KBM-7 (cell line): ENCODE data around the gene URB1.

Experiments
- DNase-seq: peaks from one replicate; pipeline ENCODE4 v3.0.0-alpha.2; 2015
- in situ Hi-C: fragments of 300-500 bp; cut with MboI; formaldehyde crosslinking; loops from 2 replicates; pipeline ENCODE4 v1.14.3; 2020; ENCODE audit warnings: low sequenced_read_pairs, low pct_unique_long_range_greater_than_20kb, mixed read lengths

Gene URB1

DNA sequence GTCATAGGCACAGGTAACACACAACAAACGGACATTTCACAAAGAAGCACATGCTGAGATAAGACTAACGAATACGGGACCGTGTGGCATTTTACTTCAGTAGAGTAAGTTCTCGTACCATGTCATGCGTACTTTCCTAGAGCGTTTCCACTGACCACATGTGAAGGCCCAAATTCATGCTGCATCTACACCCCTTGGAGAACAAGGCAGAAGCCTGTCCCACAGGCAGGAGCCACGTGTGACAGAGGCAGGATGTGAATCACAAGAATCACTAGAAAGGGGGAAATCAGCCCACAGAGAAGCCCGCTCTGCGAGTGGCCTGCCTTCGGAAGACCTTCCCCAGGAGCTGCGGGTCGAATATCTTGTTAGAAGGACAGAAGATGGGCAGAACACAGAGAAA is 41.8 kb downstream of the URB1 start:
- in situ Hi-C loops, result no loop called here
- DNase-seq, result no peak

DNA sequence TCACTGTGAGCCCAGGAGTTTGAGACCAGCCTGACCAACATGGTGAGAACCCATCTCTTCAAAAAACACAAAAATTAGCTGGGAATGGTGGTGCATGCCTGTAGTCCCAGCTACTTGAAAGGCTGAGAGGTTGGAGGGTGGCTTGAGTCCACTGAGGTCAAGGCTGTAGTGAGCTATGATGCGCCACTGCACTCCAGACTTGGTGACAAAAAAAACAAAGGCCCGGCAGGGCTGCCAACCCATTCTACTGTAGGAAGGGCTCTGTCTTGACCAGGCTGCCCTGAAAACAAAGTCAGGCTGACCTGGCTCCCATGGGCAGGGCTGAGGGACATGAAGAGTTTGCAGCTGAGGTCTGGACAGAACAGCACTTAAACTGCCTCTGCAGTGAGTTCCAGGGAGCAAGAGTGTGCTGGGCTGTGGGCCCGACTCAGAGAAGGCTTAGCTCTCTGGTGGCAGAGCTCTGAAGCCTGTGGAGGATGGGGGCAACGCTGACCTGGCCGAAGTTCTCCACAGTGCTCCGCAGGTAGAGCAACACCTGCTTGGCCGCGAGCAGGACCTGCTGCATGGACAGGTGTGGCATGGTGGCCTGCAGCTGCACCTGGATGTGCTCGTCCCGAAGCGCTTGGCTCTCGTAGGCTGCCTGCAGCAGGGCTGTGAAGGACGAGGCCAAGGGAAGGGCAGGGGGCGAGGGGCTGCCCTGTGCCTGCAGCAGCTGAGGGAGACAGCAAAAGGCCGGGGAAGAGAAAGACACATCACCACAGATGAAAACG is 42.4 kb downstream of the URB1 start:
- DNase-seq, result no peak
- in situ Hi-C loops, result no loop called here

- in situ Hi-C loops, result no loop called here
- DNase-seq, result no peak
These were observed 43.4 kb downstream of the URB1 start for GRCh38 chr21:32349333-32349944.

GRCh38 chr21:32348604-32349332 is 44.0 kb downstream of the URB1 start:
- in situ Hi-C loops, result no loop called here
- DNase-seq, result no peak

DNA sequence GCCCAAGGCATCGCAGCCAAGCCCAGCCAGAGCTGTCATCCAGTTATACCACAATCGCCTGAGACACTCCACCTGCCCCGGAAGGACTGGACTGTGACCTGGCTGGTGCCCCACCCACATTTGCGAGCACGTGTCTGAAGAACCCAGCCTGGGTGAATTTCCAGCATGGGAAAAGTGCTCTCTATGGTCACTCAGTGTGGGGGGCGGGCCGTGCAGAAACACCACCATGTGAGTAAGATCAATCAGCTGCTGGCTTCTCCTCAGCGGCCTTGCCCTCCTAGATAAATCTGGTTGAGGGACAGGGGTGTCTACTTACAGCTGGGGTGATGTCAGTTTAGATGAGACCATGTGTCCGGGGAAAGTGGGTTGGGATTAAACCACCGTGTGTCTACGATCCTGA is 44.8 kb downstream of the URB1 start:
- no peak for DNase-seq
- in situ Hi-C loops, result no loop called here

DNA sequence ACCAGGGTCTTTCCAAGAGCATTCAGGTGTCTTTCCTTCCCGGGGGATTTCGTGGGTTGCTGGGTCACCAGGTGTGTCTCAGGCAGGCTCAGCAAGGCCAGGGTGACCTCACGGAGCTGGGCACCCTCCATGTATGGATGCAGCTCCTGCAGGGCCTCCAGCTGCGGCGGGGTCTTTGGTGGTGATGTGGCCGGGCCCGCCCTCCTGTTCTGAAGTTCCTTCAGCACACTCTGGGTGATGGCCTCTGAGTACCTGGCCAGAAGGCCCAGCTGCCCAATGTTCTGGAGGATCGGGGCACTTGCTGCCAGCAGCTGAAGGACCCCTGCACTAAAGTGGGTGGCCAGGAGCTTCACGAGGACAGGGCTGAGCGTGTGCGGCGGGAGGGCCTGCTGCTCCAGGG is 45.5 kb downstream of the URB1 start:
- no peak for DNase-seq
- in situ Hi-C loops, result no loop called here

- in situ Hi-C loops, result no loop called here
- no peak for DNase-seq
These were observed 45.9 kb downstream of the URB1 start for GRCh38 chr21:32346951-32347350.

DNA sequence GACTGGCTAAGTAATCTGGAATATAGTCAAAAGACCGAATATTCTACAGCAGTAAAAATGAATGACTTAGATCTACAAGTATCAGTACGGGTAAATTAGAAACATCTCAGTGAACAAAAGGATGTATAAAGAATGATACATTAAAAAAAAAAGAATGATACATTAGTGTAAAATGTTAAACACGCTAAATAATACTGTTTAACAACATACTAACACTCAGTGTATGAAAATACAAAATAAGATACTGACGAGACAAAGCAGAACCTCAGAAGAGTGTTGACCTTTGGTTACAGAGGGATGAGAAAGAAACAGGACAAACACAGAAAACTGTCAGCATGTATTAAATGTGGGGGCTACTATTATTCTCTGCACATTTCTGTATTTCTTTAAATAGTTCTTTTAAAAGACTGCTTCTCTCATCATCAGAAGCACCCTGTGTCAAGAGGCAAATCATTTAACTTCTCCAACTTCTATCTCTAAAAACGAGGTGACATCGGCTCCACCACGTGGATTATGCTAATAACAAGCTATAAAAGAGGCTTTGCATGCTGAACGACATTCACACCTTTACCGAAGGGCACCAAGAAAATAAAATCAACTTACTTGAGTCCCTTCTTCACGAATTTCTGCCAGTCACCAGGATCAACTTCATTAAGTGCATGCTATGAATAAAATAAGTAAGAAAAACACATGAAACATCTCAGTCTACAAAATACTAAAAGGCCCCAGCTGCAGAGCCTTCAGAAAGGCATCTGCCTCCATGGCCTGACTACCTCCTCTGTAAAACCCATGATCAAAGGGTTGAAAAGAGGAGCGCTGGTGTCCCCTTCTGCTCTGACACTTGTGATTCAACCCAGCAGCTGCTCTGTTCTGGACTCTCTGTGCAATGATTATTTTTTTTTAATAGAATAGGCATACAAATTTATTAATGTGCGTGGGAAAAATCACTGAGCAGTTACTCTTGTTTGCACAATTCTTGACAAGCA is 51.7 kb downstream of the URB1 start:
- in situ Hi-C loops, result no loop called here
- DNase-seq, result no peak

DNA sequence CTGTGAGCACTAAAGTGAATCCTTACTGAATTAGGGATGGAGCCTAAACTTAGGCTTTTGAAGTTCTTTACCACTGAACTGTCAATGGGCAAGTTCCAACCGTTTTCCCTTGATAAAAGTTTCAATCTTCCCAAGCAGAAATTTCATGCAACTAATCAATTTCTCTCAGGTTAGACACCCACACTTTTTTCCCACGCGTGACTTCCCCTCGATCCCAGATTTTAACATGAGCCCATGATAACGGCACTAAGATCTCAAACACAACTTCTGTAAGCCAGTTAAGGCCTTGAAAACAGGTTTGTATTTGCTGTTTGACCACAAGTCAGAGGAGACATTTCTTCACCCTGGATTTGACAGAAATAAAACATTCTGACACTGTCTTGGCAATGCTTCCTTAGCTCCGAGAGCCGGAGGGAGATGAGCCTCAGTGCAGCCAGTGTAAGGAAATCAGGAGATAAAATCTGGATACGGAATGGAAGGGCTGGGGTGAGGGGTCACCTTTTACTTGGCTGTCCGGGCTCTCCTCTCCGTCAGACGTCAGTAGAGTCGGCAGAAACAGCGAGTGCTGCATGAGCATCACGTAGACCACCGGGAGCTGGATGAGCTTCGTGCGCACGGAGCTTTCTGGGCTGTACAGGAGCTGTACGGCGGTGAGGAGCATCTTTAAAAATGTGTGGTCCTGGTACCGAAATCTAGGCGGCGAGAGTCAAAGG is 54.4 kb downstream of the URB1 start:
- DNase-seq, result no peak
- in situ Hi-C loops, result no loop called here

- DNase-seq, result no peak
- in situ Hi-C loops, result no loop called here
These were observed 55.6 kb downstream of the URB1 start for GRCh38 chr21:32337206-32337605.

GRCh38 chr21:32336711-32337110 is 56.1 kb downstream of the URB1 start:
- DNase-seq, result no peak
- in situ Hi-C loops, result no loop called here

DNA sequence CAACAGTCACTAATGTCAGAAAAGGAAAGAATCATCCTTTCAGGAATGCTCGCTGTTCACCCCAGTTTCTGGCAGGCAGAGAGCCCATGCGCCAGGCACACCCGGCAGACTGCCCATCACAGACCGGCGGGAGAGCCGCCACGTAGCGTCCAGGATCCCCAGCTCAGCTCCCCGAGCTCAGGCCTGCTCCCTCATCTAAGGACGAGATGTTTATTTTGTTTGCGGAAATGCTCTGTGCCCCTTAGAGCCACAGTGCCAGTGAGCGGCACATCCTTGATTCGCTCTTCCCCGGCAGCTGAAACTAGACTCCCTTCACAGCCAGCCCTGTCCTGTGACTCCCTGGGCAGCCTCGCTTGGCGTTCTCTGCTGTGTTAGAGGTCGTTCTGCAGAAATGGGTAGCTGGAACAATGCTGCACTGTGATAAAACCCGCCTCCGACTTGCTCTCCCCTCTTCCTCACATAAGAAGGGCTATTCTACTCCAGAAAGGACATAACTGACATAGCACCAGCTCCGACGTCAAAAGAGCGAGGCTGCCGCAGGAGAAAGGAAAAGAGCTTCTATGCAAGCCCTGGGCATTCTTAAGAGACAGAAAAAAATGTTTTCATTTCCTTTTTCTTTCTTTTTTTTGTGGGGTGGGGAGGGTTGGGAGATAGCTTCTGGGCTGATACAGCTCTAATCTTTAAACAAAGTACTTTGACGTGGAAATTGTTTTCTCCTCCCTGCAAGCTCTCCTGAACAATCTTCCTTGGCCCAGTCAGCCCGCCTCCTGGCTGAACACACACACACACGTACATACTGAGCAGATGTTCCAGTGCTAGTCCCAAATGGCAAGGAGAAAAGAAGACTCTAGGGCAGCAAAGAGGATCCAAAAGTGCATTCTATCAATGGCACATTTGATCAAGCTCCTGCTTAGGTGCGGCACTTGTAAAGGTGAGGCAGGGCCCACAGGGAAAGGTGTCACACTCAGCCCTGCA is 56.9 kb downstream of the URB1 start:
- in situ Hi-C loops, result no loop called here
- DNase-seq, result no peak

DNA sequence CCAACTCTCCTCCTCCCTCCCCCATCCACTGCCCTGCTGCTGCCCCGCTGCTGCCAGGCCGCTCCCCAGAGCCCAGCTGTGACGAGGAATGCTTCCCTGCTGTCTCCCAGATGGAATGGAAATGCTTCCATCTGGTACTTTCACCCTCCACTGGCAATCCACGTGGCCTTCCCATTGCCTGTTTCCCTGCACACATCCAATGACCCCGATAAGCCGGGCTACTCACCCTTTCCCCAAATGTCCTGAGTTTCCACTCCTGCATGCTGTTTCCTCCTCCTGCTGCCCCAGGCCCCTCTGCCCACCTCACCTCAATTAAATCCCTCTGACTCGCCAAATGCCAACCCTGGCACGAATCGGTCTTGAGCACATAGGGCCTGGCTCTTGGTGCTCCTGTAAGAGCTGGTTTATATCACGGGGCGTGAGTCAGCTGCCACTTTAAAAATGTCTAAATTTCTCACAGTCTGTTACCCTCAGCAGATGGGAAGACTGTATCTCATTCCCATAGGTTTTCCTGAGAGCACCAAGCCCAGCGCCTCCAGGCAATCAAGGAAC is 57.8 kb downstream of the URB1 start:
- in situ Hi-C loops, result no loop called here
- no peak for DNase-seq

DNA sequence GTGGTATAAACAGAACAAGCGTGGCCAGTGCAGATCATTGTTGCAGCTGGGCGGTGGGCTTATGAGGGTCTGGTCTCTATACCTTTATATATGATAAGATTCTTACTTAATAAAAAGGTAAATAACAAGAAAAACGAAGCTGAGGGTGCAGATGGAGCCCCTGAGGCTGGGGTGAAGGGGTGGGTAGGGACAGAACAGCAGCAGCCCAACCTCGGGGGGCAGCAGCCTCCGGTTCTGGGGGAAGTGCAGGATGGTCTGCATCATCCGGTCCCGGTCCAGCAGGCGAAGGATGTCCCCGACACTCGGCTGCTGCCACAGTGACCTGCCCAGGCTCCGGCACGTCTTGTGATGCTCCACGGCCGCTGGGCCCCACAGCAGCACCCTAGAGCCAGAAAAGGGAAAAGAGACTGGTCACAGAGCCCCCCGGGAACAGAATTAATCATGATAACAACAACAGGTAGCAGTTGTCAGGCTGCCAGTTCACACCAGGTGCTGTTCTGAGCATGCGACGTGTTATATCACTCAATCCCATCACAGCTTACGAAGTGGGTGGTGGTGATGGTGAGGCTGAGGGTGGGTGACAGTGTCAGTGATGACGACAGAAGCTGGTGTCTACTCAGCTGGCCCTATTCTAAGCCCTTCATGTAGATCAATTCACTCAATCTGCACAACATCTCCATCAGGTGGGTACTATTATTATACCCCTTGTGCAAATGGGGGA is 58.7 kb downstream of the URB1 start:
- no peak for DNase-seq
- in situ Hi-C loops, result no loop called here

DNA sequence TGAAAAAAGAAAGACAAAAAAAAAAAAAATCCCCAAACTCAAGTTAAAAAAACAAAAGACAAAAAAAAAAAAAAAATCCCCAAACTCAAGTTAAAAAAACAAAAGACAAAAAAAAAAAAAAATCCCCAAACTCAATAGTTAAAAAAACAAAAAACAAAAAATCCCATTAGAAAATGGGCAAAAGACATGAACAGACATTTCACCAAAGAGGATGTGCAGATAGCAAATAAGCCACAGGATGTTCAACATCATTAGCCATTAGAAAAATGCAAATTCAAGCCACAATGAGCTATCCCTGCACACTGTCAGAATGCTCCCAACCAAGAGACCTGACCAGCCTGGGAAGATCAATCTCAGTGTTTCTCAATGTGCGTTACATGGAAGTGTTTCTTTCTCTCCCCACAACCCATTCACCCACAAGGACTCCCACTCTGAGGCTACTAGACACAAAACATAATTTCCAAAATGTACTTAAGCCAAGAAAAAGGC is 60.3 kb downstream of the URB1 start:
- no peak for DNase-seq
- in situ Hi-C loops, result no loop called here

- DNase-seq, result no peak
- in situ Hi-C loops, result no loop called here
These were observed 61.1 kb downstream of the URB1 start for GRCh38 chr21:32331444-32332305.
